AG09319 (cell line): ENCODE results near the gene SPPL3.
A peak's percentile ranks its signal among the peaks of the same experiment; 100 is the strongest.

Experiments
- DNase-seq: peaks from one replicate; pipeline ENCODE4 v3.0.0-alpha.2; 2010; ENCODE audit warnings: low read depth; ENCODE audit errors: extremely low read depth
- CTCF ChIP-seq: IDR thresholded peaks from 2 replicates; pipeline ENCODE4 v1.5.1; 2011; ENCODE audit warnings: low read depth, mild to moderate bottlenecking, inconsistent platforms, low read length, moderate library complexity

The SPPL3 gene

GRCh38 chr12:120719072-120719471 is 185.1 kb downstream of the SPPL3 start:
- DNase-seq, result no peak
- no peak for TF ChIP-seq CTCF

DNA sequence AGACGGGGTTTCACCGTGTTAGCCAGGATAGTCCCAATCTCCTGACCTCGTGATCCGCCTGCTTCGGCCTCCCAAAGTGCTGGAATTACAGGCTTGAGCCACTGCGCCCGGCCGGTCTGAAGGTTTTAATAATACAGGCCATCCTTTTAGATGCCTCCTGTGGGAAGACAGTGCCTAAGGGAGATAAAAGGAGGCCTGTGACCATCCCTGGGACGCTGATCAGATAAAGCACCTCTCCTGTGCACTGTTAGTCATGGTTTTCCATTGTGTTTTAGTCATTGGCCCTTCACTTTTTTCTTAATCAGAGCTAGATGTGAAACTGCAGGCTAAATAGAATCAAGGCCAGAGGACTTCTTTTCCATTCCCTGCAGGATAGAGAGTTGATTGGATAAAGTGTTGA is 186.1 kb downstream of the SPPL3 start:
- TF ChIP-seq CTCF, result no peak
- no peak for DNase-seq

GRCh38 chr12:120713861-120714482 is 190.2 kb downstream of the SPPL3 start:
- DNase-seq, result peak; percentile 52
- TF ChIP-seq CTCF, result peak; percentile 83

DNA sequence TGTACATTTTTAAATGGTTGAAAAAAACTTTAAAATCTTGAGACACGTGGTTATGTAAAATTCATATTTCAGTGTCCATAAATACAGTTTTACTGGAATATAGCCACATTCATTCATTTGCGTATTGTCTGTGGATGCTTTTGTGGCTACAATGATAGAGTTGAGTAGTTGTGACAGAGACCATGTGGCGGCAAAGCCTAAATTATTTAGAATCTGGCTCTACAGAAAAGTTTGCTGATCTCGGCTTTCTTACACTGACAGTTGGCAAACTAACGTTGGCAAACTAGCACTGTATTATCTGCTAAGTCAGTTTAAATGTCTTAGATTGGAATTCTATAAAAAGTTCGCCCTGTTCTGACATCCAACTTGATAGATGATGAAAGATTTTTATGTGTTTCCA is 191.5 kb downstream of the SPPL3 start:
- TF ChIP-seq CTCF, result no peak
- DNase-seq, result no peak
